Measurements from ENCODE around the gene TMEM135. TPM values are rescaled to one million over a fixed set of nuclear protein-coding genes. Genes with fewer than 3 reads are reported as not detected.
"Not testable (repeated sequence)": the region's sequence is repeated elsewhere in the genome, so short reads cannot be mapped to it uniquely, and the experiment has no call there.

The TMEM135 gene
- polyA plus RNA-seq (ENCODE audit: insufficient read length in 3 of 3), result 10 to 100 TPM; 31.7 to 33.1 (median 32.6) TPM
- long read RNA-seq, donor 1, partial matches to known transcripts, result 0 of 3 reads
- long read RNA-seq, donor 1, other reads (novel, unspliced or antisense), result 0 of 3 reads
- long read RNA-seq, donor 2, partial matches to known transcripts, result 0 of 5 reads
- long read RNA-seq, donor 2, other reads (novel, unspliced or antisense), result 0 of 5 reads
- long read RNA-seq, donor 3, partial matches to known transcripts, result 0 of 4 reads
- long read RNA-seq, donor 3, other reads (novel, unspliced or antisense), result 0 of 4 reads
- long read RNA-seq, donor 4, partial matches to known transcripts, result 0 of 5 reads
- long read RNA-seq, donor 4, other reads (novel, unspliced or antisense), result 0 of 5 reads
- long read RNA-seq, donor 5, partial matches to known transcripts, result 0 of 2 reads
- long read RNA-seq, donor 5, other reads (novel, unspliced or antisense), result 0 of 2 reads
- long read RNA-seq, donor 6, partial matches to known transcripts, result 0 of 3 reads
- long read RNA-seq, donor 6, other reads (novel, unspliced or antisense), result 0 of 3 reads
- long read RNA-seq, donor 7, partial matches to known transcripts, result 0 of 2 reads
- long read RNA-seq, donor 7, other reads (novel, unspliced or antisense), result 0 of 2 reads
- long read RNA-seq, donor 8, partial matches to known transcripts, result 0 of 1 reads
- long read RNA-seq, donor 8, other reads (novel, unspliced or antisense), result 0 of 1 reads
- long read RNA-seq, donor 9, partial matches to known transcripts, result 6 of 9 reads
- long read RNA-seq, donor 9, other reads (novel, unspliced or antisense), result 0 of 9 reads
- long read RNA-seq, donor 10, partial matches to known transcripts, result 0 of 4 reads
- long read RNA-seq, donor 10, other reads (novel, unspliced or antisense), result 0 of 4 reads
- long read RNA-seq, donor 11, partial matches to known transcripts, result 0 of 3 reads
- long read RNA-seq, donor 11, other reads (novel, unspliced or antisense), result 0 of 3 reads
- long read RNA-seq, donor 12, transcript TMEM135-201 (15 exons, 2,433 nt), result major isoform, 5 of 7 reads
- long read RNA-seq, donor 12, partial matches to known transcripts, result 0 of 7 reads
- long read RNA-seq, donor 12, other reads (novel, unspliced or antisense), result 0 of 7 reads
- long read RNA-seq, donor 13, partial matches to known transcripts, result 0 of 5 reads
- long read RNA-seq, donor 13, other reads (novel, unspliced or antisense), result 0 of 5 reads
- long read RNA-seq, donor 14, result 0 reads
- long read RNA-seq, donor 15, partial matches to known transcripts, result 0 of 3 reads
- long read RNA-seq, donor 15, other reads (novel, unspliced or antisense), result 0 of 3 reads
- long read RNA-seq, donor 16, partial matches to known transcripts, result 0 of 1 reads
- long read RNA-seq, donor 16, other reads (novel, unspliced or antisense), result 0 of 1 reads

DNA sequence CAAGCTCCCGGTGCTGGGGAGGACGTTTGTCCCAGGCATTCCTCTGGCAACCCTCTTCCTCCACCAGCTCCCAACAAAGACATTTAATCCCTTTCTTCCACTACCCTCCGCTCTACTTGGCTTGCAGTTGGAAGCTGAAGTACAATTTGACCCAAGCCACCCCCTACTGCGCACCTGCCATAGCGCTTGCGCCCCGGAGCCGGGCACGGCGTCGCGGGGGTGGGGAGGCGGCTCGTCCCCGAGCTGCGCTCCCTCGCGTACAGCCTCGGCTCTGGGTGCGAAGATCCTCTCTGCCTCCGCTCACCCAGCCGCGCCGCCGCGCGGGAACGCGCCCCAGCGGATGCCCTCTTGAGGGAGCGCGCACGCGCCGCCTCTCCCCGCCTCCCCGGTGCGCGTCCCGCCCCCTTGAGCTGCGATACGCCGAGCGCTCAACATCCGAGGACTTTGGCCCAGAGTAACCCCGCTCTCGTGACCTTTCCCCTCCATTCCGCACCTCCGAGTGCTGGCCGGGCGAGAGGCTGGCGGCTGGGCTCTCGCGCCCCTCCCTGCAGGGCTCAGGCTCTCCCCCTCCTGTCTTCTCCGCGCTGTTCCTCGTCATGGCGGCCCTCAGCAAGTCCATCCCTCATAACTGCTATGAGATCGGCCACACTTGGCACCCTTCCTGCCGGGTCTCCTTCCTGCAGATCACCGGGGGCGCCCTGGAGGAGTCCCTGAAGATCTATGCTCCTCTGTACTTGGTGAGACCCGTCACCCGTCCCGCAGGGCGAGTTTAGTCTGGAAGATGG, at the start of gene TMEM135:
TSS of gene TMEM135 (plus strand) at position 485 of the 785 bp plus-strand sequence. CDS start at position 597, 112 bp downstream.
- peak; percentile 90 for DNase-seq

DNA sequence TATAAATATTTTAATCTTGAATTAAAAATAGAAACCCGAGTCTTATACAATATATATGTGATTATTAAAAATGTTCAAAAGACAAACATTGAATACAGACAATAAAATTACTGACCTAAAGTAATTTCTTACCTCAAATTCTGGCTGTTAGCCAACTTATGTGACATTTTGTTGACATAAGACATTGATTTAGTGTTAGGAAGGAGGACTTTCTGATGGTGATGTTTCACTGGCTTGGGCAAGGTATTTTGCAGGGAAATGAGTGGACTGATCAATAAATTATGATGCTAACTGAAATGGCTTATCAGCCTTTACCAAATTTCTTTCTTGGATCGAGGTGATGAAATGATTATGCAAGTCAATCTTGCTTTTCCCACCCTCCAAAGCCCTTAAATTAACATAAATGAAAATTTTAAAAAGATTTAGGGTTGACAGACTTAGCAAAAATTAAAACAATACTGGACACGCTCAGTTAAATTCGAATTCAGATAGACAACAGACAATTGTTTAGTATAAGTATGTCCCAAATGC, 49.3 kb upstream of the TMEM135 start:
- no peak for DNase-seq

DNA sequence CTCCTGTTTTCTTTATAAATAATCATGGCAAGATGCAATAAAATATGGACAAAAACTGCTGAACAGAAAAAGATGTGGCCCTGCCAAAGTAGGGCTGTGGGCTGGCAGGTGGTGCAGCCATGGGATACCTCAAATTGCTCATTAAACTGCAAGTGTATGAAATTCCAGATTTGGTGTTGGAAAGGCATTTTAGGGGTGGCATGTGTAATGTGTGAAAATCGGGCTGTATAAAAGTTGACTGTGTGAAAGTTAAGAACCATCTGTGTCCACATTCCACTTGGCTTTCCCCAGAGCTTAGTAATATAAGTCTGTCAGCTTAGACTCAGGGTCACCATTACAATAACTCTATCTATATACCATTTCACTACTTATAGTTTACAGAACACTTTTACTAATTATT, 47.7 kb upstream of the TMEM135 start:
- no peak for DNase-seq

DNA sequence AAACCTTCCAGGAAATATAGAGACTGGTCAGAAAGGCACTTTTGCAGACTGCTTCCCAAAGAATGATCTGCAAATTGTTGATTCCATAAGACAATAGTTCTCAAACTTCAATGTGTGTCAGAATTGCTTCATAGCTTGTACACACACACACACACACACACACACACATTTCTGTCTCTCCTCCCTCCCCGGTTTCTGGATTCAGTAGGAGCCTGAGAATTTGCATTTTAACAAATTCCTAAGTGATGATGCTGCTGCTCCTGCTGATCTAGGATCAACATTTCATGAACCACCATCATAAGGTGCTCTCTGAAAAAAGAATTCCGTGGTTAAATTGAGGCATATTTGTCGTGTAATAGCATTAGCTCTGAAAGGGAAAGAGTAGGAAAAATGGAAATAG, 47.2 kb upstream of the TMEM135 start:
- DNase-seq, result no peak

DNA sequence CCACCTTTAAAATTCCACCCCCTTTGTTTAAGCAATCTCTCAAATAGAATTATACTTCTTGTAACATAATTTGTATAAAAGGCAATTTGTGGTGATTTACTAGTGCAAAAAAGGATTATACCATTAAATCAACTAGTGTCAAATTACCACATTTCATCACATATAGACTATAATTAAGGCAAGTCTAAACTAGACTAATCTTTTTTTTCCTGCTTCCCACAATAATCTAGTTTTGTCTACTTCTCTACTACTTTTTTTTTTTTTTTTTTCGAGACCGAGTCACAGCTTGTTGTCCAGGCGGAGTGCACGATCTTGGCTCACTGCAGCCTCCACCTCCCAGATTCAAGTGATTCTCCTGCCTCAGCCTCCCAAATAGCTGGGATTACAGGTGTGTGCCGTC, 46.4 kb upstream of the TMEM135 start:
- no peak for DNase-seq

DNA sequence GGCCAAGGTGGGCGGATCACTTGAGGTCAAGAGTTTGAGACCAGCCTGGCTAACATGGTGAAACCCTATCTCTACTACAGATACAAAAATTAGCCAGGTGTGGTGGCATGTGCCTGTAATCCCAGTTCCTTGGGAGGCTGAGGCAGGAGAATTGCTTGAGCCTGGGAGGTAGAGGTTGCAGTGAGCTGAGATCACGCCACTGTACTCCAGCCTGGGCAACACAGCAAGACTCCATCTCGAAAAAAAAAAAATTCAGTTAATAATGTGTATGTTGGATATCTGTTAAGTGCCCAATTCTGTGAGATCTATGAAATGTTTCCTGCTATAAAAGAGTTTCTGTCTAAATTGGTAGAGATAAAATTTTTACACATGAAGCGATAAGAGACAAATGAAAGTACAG, 45.4 kb upstream of the TMEM135 start:
- DNase-seq, result not testable (repeated sequence)

DNA sequence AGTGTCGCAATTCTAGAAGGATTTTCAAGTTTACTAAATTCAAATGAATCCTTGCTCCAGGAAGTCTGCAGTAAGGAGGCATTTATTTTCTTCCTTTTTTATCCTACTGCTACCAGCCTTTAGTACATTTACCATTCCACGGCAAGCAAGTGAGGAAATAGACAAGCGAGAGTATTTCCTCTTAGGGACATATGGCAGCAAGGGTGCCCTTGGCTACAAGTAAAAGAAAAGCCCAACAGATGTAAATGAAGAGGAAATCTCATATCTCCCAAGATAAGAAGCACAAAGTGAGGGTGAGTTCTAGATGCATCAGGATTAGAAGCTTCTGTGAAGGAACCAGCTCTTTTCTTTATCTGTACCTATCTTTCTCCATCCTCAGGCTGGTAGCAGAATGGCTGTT, 44.7 kb upstream of the TMEM135 start:
- no peak for DNase-seq

DNA sequence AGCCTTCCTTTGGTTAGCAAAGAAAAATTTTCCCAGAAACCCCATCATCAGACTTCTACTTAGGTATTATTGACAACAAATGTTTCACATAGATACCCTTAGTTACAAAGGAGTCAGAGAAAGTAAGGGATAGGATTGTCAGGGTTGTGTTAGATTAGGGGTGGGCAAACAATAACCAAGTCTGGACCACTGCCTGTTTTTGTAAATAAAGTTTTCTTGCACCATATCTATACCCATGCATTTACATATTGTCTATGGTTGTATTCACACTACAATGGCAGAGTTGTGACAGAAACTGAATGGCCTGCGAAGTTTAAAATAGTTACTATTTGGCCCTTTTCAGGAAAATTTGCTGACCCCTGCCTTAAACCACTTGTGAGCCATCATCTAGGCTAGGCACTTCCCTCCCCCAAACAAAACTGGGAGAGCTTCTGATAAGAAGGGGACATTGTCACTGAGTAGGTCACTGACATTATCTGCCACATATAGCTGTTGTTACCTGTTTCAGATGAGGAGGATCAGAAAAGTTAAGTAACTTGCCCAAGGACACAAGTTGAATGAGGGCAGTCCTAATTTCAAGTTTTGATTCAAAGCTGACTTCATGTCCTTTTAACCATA, 40.7 kb upstream of the TMEM135 start:
- no peak for DNase-seq

DNA sequence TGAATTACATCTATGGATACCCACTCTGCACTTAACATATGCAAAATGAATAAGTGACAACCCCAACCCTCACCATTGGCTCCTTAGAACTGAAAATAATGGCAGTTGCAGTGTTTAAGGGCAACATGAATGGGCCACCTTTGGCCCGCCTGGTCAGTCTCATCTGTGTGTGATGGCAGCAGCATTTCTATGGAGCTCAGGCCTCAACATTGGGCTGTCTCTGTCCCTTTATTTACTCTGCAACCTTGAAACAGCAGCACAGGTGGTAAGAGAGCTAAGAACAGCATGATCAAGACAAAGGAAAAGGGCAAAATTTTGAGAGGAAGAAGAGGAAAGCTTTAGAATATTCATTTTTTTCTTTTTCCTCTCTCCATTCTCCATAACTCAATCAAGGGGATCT, 38.3 kb upstream of the TMEM135 start:
- DNase-seq, result no peak

DNA sequence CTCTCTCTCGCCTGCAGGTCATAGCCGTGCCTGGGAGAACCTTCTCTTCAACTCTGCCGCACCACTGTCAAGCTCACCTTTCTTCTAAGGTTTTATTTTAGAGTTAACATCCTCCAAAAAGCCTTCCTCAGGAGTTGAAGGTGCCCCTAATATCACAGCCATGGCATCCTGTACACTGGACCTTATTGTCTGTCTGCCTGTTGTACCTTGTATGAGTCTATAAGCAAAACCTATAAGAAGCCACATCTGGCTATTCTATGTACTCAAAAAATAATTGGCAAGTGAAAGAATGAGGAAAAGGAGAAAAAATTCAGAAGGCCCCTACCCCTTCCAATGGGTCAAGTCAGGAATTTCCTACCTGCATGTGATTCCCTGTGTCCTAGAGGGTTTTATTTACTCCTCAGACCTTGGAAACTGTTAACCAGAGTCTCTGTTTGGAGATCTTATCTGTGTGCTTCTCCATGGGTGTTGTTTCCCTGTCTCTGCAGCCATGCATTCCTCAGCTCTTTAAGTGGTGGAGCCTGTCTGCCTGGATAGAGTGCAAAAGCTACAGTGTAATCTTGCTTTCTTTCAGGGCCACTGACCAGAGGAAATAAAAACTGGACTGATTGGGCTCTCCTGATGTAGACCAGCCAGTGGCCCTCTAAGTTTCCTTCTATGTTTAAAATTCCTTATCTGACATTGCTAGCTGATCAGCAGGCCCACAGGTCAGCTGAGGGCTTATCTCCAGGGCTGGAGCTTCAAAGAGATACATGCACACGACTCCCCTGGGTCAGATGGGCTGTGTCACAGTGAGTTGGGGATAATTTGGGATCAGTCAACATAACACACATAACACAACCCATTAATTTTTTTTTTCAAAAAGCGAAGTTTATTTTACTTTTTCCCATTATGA, 37.6 kb upstream of the TMEM135 start:
- DNase-seq, result peak; percentile 27

DNA sequence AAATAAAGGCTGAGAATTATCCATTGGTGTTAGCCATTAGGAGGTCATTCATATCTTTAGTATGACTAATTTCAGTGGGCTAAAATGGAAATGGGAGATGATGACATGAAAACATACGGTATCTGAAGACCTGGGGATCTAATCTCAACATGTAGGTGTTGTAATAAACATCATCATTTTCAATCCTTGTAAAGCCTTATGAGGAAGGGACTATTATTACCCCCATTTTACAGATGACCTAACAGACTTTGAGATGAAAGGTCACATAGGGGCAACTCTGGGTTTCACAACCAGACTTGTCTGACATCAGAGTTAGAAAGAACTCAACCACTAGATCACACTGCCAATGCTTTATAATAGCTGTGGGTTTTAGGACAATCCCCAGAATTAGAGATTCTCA, 34.8 kb upstream of the TMEM135 start:
- DNase-seq, result no peak

DNA sequence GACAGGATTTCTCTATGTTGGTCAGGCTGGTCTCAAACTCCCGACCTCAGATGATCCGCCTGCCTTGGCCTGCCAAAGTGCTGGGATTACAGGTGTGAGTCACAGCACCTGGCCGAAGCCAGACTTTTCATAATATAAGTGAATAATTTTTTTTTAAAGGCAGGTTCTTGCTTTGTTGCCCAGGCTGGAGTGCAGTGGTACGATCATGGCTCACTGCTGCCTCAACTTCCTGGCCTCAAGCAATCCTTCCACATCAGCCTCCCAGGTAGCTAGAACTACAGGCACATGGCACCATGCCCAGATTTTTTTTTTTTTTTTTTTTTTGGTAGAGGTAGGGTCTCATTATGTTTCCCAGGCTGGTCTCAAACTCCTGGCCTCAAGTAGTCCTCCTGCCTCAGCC, 33.5 kb upstream of the TMEM135 start:
- not testable (repeated sequence) for DNase-seq

DNA sequence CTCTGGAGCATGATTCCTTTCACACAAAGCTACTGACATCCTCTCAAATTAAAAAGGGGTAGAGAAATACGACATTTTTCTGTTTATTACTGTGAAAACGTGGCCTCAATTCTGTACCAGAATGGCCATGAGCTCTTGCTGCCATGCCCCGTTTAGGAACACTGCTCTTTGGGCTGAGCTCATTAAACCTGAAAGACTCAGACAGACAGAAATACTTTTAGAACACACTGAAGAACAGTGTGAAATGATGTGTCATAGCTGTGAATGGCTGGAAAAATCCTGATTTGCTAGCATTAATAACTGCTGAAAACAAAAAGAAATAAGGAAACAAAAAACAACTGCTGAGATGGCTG, 32.2 kb upstream of the TMEM135 start:
- no peak for DNase-seq

DNA sequence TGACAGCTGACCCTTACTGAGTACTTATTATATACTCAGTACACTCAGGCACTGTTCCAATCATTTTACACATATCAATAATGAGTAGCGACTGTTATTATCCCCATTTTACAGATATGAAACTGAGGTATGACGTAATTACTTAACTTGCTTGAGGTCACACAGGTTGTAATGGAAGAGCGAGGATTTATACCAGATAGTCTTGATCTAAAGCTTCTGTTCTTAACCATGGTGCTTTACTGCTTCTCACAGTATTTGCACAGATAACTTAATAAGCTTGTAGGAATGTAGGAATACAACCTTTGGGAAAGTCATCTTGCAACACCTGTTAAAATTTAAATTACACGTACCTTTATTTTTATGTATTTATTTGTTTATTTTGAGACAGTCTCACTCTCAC, 31.7 kb upstream of the TMEM135 start:
- no peak for DNase-seq

DNA sequence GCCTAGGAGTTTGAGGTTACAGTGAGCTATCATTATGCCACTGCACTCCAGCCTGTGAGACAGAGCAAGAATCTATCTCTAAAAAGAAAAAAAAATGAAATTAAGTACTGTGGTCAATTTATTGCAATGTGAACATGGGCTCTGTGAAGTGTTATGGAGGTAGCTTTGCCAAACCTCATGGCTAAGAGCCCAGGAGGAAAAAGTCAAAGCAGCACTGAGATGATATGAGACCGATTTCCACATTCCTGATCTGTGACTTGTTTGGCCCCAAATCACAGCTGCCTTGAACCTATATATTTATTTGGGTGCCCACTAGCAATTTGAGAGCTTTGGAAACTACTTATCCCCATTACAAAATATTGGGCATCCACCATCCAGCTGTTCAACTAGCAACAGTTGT, 29.8 kb upstream of the TMEM135 start:
- DNase-seq, result no peak

DNA sequence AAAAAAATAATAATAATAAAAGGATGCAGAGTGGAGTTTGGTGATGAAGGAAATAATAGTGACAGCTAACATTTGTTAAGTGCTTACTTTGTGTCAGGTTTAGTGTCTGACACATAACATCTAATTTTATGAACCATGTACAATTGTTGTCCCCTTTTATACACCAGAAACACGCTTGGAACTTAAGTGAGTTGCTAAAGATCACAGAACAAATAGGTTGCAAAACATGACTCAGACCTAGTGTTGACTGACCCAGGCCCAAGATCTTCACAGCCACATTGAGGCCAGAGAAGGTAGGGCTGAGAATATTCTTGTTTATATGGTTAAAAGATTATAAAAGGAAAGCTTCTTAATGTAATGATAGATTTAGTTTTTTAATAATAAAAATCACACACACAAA, 25.6 kb upstream of the TMEM135 start:
- DNase-seq, result no peak

DNA sequence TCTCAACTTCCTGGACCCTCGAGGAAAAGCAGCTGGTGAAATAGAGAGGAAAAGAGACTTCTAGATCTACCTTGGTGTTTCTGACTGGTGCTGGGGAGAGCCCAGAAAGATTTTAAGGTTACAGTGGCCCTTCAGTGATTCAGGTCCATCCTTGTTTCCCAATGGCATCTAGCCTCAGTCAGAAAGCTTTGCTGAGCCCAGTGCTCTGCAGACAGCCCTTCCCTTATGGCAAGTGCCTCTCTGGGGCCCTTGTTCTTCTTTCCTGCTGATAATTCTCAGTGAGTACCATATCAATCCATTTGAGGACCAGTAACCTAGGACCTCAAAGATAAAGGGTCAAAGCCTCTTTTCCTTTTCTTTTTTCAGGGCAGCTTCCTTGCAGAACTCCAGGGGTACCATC, 25.1 kb upstream of the TMEM135 start:
- no peak for DNase-seq

DNA sequence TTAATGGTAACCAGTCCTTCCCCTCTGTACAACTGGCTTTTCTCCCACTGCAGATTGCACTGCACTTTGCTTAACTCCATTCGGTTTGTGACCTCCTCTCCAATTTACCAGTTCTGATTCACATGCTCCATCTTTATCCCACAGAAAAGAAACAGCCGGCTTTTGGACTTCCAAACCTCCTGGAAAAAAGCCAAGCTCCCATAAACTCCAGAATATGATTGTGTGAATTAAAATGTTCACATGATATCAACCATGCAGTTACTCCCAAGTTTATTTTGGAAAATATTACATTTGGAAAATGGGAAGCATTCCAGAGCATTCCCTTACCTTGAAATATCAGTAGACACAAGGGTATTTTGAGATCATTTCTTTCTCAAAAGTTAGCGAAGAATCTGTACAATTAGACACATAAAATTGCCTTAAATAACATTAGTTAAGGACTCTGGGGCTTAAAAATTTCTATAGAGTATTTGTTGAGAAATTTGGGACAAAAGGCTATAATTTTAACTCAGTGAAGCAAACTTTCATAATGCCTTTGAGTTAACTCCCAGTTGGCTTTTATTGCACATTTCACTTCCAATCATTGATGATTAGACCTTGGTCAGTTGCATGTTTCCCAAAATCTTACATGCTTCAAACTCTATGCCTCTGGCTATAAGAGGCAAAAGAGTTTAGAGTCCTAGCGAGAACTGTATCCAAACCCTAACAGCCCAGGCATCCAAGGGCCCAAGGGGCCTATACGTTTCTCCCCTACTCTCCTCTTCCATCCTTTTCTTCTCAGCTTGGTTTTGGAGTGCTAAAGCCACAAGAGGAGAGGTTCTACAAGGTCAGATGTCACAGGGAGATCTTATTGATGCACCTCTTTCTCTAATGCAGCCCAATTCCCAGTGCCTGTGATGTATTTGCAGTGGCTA, 23.6 kb upstream of the TMEM135 start:
- DNase-seq, result peak; percentile 24
